SH-SY5Y (cell line): ENCODE data around the gene STYXL1.

ENCODE experiments used
- GATA2 ChIP-seq: IDR thresholded peaks from 2 replicates; pipeline ENCODE4 v1.6.1; 2011; ENCODE audit warnings: mild to moderate bottlenecking, low read depth, low read length
- GATA3 ChIP-seq: IDR thresholded peaks from 2 replicates; pipeline ENCODE4 v1.6.1; 2011; ENCODE audit warnings: low read depth, mild to moderate bottlenecking, low read length, moderate library complexity

The STYXL1 gene

GRCh38 chr7:75989500-75990388 lies 58.1 kb downstream of the STYXL1 start:
- no peak for TF ChIP-seq GATA3
- TF ChIP-seq GATA2 = no peak

DNA sequence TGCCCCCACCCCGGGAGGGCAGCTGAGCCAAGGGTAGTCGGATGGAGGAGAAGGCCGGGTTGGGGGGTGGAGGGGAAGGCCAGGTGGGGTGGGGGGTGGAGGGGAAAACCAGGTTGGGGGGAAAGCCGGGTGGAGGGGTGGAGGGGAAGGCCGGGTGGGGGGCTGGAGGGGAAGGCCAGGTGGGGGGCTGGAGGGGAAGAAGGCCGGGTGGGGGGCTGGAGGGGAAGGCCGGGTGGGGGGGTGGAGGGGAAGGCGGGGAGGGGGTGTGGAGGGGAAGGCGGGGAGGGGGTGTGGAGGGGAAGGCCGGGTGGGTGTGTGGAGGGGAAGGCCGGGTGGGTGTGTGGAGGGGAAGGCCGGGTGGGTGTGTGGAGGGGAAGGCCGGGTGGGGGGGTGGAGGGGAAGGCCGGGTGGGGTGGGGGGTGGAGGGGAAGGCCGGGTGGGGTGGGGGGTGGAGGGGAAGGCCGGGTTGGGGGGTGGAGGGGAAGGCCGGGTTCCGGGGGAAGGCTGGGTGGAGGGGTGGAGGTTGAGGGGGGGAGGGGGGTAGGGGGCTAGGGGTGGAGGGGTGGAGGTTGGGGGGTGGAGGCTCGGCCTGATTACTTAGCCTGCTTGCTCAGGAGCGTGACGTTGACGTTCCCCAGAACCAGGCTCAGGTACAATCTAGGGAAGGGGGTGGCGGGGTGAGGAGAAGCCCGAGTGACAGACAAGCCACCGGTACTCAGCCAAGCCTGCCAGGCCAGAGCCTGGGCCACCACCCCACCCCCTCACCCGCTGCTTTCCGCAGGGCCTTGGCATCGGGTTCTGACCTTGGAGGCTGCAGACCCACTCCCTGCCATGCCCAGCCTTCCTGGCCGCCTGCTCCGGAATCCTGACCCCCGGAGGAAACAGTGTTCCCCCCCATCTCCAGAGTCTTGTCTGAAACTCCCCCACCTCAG lies 59.0 kb downstream of the STYXL1 start:
- no peak for TF ChIP-seq GATA2
- no peak for TF ChIP-seq GATA3

GRCh38 chr7:75987805-75988567 lies 59.8 kb downstream of the STYXL1 start:
- TF ChIP-seq GATA3 (no peak), GATA2 (no peak)

DNA sequence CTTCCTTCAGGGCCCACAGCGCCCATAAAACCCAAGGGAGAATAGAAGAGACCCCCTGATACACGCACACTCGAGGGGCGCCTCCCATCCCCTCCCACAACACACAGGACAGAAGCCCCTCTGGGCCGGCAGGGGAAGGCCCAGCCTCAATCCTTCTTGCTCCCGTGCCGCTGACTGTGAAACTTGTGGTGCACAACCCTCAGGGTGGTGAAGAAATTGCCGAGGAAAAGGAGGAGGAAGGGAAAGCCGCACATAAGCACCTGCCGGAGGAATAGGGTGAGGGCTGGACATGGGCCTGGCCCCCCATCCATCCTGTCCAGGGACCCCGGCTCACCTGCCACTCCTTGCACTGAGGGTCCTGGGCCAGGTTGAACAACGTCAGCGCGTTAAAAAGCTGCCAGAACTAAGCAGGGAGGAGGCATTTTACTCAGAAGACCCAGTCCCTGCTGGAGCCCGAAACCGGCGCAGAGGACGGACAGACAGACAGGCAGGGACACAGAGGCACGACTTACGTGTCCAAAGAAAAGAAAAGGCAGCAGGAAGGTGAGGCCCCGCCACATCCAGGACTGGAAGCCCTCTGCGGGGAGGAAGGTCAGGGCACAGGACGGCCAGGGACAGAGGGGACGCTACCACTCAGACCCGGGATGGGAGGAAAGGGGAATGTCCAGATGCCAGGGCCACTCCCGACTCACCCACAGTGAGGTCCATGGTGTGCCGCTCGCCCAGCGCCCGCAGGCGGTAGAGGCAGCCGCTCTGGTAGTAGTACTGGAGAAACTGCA lies 60.6 kb downstream of the STYXL1 start:
- TF ChIP-seq GATA3 (no peak), GATA2 (no peak)

- TF ChIP-seq GATA2 = no peak
- no peak for TF ChIP-seq GATA3
These were observed 61.5 kb downstream of the STYXL1 start for GRCh38 chr7:75986147-75986781.

GRCh38 chr7:75985518-75986146 lies 62.2 kb downstream of the STYXL1 start:
- TF ChIP-seq GATA2 (no peak), GATA3 (no peak)

GRCh38 chr7:75985009-75985517 lies 62.7 kb downstream of the STYXL1 start:
- no peak for TF ChIP-seq GATA3
- no peak for TF ChIP-seq GATA2

DNA sequence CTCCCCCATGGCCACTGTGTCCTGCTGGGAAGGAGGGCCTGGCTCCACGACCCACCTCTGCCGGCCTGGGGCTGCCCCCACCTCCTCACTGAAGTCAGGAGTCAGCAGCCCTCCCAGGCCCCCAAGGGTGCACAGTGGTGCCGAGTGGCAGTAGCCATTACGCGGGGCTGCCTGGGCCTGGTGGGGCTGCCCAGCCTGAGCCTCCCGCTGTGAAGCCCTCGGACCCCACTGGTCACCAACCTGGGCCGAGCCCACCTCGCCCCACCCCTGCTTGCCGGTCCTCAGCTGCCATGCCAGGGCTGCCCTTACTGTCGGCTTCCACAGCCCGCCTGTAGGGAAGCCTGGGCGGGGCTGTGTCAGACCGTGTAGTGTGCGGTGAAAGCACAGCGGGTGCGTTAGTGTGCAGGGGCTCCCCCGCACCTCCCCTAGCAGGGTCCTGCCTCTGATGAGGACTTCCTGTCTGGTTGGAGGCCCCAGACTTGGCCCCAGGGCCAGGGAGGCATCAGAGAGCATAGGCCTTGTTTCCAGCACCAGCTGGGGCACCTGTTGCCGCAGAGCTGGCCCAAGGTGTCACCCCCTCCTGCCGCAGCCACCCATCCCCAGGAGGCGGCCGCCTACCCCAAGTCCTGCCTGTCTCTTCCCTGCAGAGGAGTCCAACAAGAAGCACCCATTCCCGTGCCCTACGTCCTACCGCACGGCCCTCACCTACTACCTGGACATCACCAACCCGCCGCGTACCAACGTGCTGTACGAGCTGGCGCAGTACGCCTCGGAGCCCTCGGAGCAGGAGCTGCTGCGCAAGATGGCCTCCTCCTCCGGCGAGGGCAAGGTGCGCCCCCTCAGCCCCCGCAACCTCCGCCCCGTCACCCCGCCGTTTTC lies 63.4 kb downstream of the STYXL1 start:
- no peak for TF ChIP-seq GATA3

DNA sequence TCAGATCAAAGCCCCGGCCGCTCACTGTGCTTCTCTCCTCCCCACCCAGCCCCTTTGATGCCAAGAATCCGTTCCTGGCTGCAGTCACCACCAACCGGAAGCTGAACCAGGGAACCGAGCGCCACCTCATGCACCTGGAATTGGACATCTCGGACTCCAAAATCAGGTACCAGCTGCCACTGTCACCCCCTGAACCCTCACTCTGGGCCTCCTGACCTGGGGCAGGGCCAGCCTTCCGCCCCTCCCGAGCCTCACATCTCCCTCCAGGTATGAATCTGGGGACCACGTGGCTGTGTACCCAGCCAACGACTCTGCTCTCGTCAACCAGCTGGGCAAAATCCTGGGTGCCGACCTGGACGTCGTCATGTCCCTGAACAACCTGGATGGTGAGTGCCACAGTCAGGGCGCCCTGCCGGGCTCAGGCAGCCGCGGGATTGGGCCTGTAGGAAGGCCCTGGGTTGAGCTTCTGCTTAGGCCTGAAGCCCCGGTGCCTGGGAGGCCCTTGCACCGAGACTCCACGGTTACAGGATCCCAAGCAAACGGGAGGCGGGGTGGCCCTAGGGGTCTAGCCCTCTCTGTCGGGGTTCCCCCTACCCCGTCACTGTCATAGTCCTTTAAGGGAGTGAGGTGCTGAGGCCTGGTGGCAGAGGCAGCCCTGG lies 64.2 kb downstream of the STYXL1 start:
- no peak for TF ChIP-seq GATA2

GRCh38 chr7:75982306-75983064 lies 65.3 kb downstream of the STYXL1 start:
- TF ChIP-seq GATA2 (no peak), GATA3 (no peak)
